ENCODE measurements around the gene CHST6.

DNA sequence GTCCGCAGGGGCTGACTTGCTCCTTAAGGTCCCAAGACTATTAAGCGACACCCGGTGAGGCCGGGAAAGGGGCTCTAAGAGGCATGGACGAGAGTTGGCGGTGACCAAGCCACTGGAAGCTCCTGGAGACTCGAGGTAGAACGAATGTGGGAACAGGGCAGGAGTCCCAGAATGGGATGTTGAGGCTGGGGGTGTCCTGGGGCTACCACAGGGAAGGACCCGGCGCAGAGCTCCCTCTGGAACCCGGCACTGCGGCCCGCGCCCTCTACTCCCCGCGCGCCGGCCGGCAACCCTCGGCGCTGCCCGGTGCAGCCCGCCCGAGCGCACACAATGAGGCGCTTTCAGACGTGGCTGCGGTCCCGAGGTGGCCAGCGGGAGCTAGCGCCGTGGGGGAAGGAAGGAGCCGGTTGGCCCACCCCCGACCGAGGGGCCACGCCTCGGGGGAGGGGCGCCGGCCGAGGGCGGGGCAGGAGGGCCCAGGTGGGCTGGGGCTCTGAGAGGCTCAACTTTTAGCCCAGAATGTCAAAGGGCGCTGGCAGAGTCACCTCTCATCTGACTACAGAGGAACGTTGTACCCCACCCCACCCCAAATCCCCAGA lies at the start of gene CHST6:
- TF ChIP-seq CTCF (IDR thresholded peaks at IDR 0.05) (no peak), POLR2A (IDR thresholded peaks at IDR 0.05) (no peak)

Measured in breast epithelium (tissue), 3 donors.